Glutamatergic neuron (in vitro differentiated cells): ENCODE measurements around the gene RWDD1. TPM values are rescaled to one million over a fixed set of nuclear protein-coding genes. Genes with fewer than 3 reads are reported as not detected.

ENCODE experiments used
- DNase-seq: peaks from one replicate; pipeline ENCODE4 v3.0.0; 2022
- H3K27ac Mint-ChIP-seq: one replicate; pipeline ENCODE4 v1.8.0; 2020; ENCODE audit warnings: mild to moderate bottlenecking, mixed read lengths, inconsistent platforms; ENCODE audit not compliant: unreplicated experiment
- H3K27me3 Mint-ChIP-seq: one replicate; pipeline ENCODE4 v1.8.0; 2020; ENCODE audit warnings: mild to moderate bottlenecking, moderate library complexity, mixed read lengths, inconsistent platforms; ENCODE audit not compliant: unreplicated experiment
- H3K36me3 Mint-ChIP-seq: one replicate; pipeline ENCODE4 v1.8.0; 2020; ENCODE audit warnings: mild to moderate bottlenecking, mixed read lengths, inconsistent platforms; ENCODE audit not compliant: unreplicated experiment
- H3K4me1 Mint-ChIP-seq: one replicate; pipeline ENCODE4 v1.8.0; 2020; ENCODE audit warnings: mild to moderate bottlenecking, low read depth, mixed read lengths, inconsistent platforms; ENCODE audit not compliant: unreplicated experiment
- H3K4me3 Mint-ChIP-seq: one replicate; pipeline ENCODE4 v1.8.0; 2020; ENCODE audit warnings: mild to moderate bottlenecking, mixed read lengths, inconsistent platforms; ENCODE audit not compliant: unreplicated experiment
- H3K9me3 Mint-ChIP-seq: one replicate; pipeline ENCODE4 v1.8.0; 2020; ENCODE audit warnings: mild to moderate bottlenecking, moderate library complexity, mixed read lengths, inconsistent platforms; ENCODE audit not compliant: unreplicated experiment
- CTCF ChIP-seq: fragments of 200-600 bp; sonication (generic); IDR thresholded peaks from one replicate; pipeline ENCODE4 v1.5.0; 2021; ENCODE audit not compliant: partially characterized antibody, unreplicated experiment
- total RNA-seq: library from RNA; stranded (reverse); fragmentation: NEBNext Ultra II Directional; extraction: Animal tissue kit (Norgen Biotek cat#: 25700); gene quantifications from one replicate; pipeline ENCODE4 v1.2.1, GENCODE V29; 2021; ENCODE audit not compliant: unreplicated experiment

Gene RWDD1
- total RNA-seq, 1 donor from 2014 or later: 47.4 TPM

GRCh38 chr6:116557893-116558292 lies 13.4 kb upstream of the RWDD1 start:
- Mint-ChIP-seq H3K27ac (no peak overlapping the region), H3K27me3 (peaks cover 2% of the 10 kb centered on the region), H3K36me3 (no peaks in the 10 kb centered on the region)

GRCh38 chr6:116560130-116560529 lies 11.2 kb upstream of the RWDD1 start:
- no peak overlapping the region for H3K4me3 Mint-ChIP-seq
- DNase-seq: no peak
- H3K27me3 Mint-ChIP-seq: peaks cover 2% of the 10 kb centered on the region
- peaks cover 2% of the 10 kb centered on the region for H3K4me1 Mint-ChIP-seq
- peaks cover 2% of the 10 kb centered on the region for H3K9me3 Mint-ChIP-seq
- H3K27ac Mint-ChIP-seq: no peak overlapping the region
- H3K36me3 Mint-ChIP-seq: no peaks in the 10 kb centered on the region
- TF ChIP-seq CTCF: no peak

More at GRCh38 chr6:116557893-116558292, 13.4 kb upstream of the RWDD1 start:
- H3K9me3 Mint-ChIP-seq: no peaks in the 10 kb centered on the region
- TF ChIP-seq CTCF: no peak
- H3K4me3 Mint-ChIP-seq: no peak overlapping the region
- no peak for DNase-seq
- peaks cover 2% of the 10 kb centered on the region for H3K4me1 Mint-ChIP-seq

GRCh38 chr6:116561377-116562018 lies 9.8 kb upstream of the RWDD1 start:
- peaks cover 2% of the 10 kb centered on the region for H3K4me1 Mint-ChIP-seq
- H3K27ac Mint-ChIP-seq: no peak overlapping the region
- H3K4me3 Mint-ChIP-seq: no peak overlapping the region

GRCh38 chr6:116562019-116562403 lies 9.3 kb upstream of the RWDD1 start:
- Mint-ChIP-seq H3K27ac (no peak overlapping the region), H3K4me1 (peaks cover 2% of the 10 kb centered on the region), H3K9me3 (peaks cover 2% of the 10 kb centered on the region), H3K27me3 (peaks cover 2% of the 10 kb centered on the region), H3K36me3 (no peaks in the 10 kb centered on the region), H3K4me3 (no peak overlapping the region)
- TF ChIP-seq CTCF: no peak
- DNase-seq: no peak

More at GRCh38 chr6:116561377-116562018, 9.8 kb upstream of the RWDD1 start:
- peak; percentile 89 for TF ChIP-seq CTCF
- Mint-ChIP-seq H3K36me3 (no peaks in the 10 kb centered on the region), H3K27me3 (peaks cover 2% of the 10 kb centered on the region), H3K9me3 (peaks cover 2% of the 10 kb centered on the region)
- DNase-seq: peak; percentile 78

- H3K27ac Mint-ChIP-seq: no peak overlapping the region
- H3K9me3 Mint-ChIP-seq: peaks cover 2% of the 10 kb centered on the region
- H3K4me3 Mint-ChIP-seq: no peak overlapping the region
- H3K36me3 Mint-ChIP-seq: no peaks in the 10 kb centered on the region
- no peak for TF ChIP-seq CTCF
- H3K27me3 Mint-ChIP-seq: peaks cover 2% of the 10 kb centered on the region
- peaks cover 2% of the 10 kb centered on the region for H3K4me1 Mint-ChIP-seq
- DNase-seq: no peak
These were observed 8.7 kb upstream of the RWDD1 start for GRCh38 chr6:116562614-116563013.
